LNCaP clone FGC (cell line): ENCODE measurements around the gene TOM1.
A peak's percentile ranks its signal among the peaks of the same experiment; 100 is the strongest.

Source experiments
- DNase-seq: peaks from one replicate; pipeline ENCODE4 v3.0.0-alpha.2; 2011; ENCODE audit warnings: low read depth
- H3K4me3 ChIP-seq: 2 replicates; pipeline ENCODE4 v1.5.1; 2011; ENCODE audit warnings: mild to moderate bottlenecking, low read depth, low read length, control low read depth
- CTCF ChIP-seq: IDR thresholded peaks from 2 replicates; pipeline ENCODE4 v1.5.1; 2012; ENCODE audit warnings: mild to moderate bottlenecking; ENCODE audit not compliant: control insufficient read depth, insufficient read depth; ENCODE audit errors: extremely low read depth

The TOM1 gene

GRCh38 chr22:35312198-35313059 is 12.7 kb downstream of the TOM1 start:
- no peak for TF ChIP-seq CTCF
- no peak overlapping the region for H3K4me3 ChIP-seq
- no peak for DNase-seq

GRCh38 chr22:35313311-35314121 is 13.8 kb downstream of the TOM1 start:
- no peak overlapping the region for H3K4me3 ChIP-seq
- no peak for TF ChIP-seq CTCF
- no peak for DNase-seq

GRCh38 chr22:35314161-35314942 is 14.7 kb downstream of the TOM1 start:
- DNase-seq: no peak
- no peak overlapping the region for H3K4me3 ChIP-seq
- no peak for TF ChIP-seq CTCF

GRCh38 chr22:35315141-35315854 is 15.6 kb downstream of the TOM1 start:
- TF ChIP-seq CTCF: no peak
- no peak for DNase-seq
- peak overlapping the region; percentile 34 for H3K4me3 ChIP-seq

GRCh38 chr22:35315855-35316745 is 16.4 kb downstream of the TOM1 start:
- DNase-seq: peak; percentile 89
- peak overlapping the region; percentile 34 for H3K4me3 ChIP-seq
- TF ChIP-seq CTCF: no peak
